Measurements from ENCODE around the gene SCFD2.

- TF ChIP-seq, protein P1, sequence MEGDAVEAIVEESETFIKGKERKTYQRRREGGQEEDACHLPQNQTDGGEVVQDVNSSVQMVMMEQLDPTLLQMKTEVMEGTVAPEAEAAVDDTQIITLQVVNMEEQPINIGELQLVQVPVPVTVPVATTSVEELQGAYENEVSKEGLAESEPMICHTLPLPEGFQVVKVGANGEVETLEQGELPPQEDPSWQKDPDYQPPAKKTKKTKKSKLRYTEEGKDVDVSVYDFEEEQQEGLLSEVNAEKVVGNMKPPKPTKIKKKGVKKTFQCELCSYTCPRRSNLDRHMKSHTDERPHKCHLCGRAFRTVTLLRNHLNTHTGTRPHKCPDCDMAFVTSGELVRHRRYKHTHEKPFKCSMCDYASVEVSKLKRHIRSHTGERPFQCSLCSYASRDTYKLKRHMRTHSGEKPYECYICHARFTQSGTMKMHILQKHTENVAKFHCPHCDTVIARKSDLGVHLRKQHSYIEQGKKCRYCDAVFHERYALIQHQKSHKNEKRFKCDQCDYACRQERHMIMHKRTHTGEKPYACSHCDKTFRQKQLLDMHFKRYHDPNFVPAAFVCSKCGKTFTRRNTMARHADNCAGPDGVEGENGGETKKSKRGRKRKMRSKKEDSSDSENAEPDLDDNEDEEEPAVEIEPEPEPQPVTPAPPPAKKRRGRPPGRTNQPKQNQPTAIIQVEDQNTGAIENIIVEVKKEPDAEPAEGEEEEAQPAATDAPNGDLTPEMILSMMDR (conservative IDR thresholded peaks at IDR 0.05 in 1 of 2, IDR thresholded peaks at IDR 0.05 in 1 of 2; ENCODE audit: extremely low read depth in 1 of 2, insufficient read depth in 1 of 2, low read depth in 1 of 2, low read length in 2 of 2), result no peak
- TF ChIP-seq EZH2 (IDR thresholded peaks at IDR 0.05; ENCODE audit: borderline replicate concordance, low read length), result no peak
Measured at GRCh38 chr4:52939739-52940138, 426.1 kb downstream of the SCFD2 start.
